NOMO-1 treated with dmso at 0.1 percent for 144 hours (cell line): ENCODE results near the gene BSG.

Source experiments
- DNase-seq: peaks from one replicate; lab custom pipeline; 2025; ENCODE audit not compliant: unreplicated experiment; lab: John Stamatoyannopoulos, UW

BSG gene

GRCh38 chr19:540867-541637 lies 31.3 kb upstream of the BSG start:
- DNase-seq: no peak

- DNase-seq: no peak
Observed at GRCh38 chr19:541699-542098, 30.7 kb upstream of the BSG start.

- DNase-seq: no peak
Observed at GRCh38 chr19:542173-542866, 30.1 kb upstream of the BSG start.

GRCh38 chr19:543910-544608 lies 28.3 kb upstream of the BSG start, which contains the start of gene GZMM:
TSS of gene GZMM (plus strand) at chr19:544053. CDS start at chr19:544072, 19 bp downstream.
- DNase-seq: no peak

DNA sequence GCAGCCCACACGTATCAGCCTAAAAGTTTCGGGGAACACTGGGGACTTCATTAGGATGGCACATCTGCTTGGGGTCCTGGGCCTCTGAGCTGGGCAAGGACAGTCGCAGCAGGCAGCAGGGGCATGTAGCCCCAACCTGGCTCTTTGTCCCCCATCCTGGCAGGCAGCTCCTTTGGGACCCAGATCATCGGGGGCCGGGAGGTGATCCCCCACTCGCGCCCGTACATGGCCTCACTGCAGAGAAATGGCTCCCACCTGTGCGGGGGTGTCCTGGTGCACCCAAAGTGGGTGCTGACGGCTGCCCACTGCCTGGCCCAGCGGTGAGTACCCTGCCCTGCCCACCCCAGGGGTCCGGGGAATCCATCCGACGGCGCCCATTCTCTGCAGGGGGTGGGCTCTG lies 25.3 kb upstream of the BSG start:
- DNase-seq: no peak

GRCh38 chr19:547836-548720 lies 24.3 kb upstream of the BSG start:
- DNase-seq: no peak

DNA sequence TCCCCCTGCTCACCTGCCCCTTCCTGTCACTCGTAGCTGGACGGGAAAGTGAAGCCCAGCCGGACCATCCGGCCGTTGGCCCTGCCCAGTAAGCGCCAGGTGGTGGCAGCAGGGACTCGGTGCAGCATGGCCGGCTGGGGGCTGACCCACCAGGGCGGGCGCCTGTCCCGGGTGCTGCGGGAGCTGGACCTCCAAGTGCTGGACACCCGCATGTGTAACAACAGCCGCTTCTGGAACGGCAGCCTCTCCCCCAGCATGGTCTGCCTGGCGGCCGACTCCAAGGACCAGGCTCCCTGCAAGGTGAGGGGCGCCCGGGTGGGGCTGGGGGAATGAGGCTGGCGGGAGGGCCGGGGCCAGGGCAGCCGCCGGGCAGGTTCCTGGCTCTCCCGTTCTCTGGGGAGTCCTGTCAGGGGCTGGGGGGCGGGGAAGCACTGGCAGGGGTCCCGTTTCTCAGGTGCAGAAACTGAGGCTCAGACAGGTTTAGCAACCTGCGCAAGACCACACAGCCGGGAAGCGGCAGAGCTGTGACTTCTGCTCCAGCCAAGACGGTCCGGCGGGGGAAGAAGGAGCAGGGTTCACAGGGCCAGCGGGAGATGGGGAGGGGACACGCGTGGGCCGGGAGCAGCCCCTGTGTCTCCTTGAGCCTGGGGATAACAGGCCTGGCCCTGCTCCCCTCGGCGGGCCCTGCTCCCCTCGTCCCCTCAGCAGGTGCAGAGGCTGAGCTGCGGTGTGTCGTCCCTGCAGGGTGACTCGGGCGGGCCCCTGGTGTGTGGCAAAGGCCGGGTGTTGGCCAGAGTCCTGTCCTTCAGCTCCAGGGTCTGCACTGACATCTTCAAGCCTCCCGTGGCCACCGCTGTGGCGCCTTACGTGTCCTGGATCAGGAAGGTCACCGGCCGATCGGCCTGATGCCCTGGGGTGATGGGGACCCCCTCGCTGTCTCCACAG lies 23.2 kb upstream of the BSG start:
- no peak for DNase-seq

- DNase-seq: no peak
Observed at GRCh38 chr19:554817-555216, 17.6 kb upstream of the BSG start.

DNA sequence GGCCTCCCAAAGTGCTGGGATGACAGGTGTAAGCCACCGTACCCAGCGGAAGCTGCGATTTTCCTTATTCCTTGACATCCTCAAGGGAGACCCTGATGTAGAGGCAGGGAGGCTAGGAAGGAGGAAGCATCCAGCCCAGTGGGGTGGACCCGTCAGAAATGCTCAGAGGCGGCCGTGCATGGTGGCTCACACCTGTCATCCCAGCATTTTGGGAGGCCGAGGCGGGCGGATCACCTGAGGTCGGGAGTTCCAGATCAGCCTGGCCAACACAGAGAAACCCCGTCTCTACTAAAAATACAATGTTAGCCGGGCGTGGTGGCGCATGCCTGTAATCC lies 17.0 kb upstream of the BSG start:
- DNase-seq: no peak

DNA sequence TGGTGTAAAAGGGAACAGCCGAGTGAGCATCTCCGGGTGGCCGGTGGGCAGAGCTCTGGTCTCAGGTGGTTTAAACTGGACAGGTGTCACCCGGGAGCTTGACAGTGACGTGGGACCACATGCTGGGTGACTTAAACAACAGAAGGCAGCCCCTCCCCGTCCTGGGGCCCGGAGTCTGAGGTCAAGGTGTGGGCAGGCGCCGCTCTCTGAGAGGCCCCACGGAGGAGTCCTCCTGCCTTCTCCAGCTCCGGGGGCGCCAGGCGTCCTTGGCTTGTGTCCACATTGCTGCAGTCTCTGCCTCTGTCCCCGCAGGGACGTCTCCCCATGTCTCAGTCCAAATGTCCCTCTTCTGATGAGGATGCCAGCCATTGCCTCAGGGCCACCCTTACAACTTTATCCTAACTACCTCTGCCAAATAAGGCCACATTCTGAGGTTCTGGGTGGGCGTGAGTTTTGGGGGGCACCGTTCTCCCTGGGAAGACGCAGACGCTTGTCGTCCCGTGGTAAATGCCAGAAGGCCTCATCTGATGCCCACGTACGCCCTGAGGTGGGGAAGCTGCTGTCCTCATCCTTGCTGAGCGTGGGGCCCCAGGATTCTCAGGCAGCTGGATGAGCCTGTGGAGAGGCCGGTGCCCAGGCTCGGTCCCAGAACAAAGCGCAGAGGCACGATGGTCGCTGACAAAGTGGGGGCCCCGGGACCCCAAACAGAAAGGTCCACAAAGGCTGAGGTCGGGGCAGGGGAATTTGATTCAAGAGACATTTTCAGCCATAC lies 15.6 kb upstream of the BSG start:
- DNase-seq: no peak

GRCh38 chr19:558770-559439 lies 13.5 kb upstream of the BSG start:
- DNase-seq: no peak

GRCh38 chr19:560121-560520 lies 12.3 kb upstream of the BSG start:
- DNase-seq: no peak

- peak; percentile 89 for DNase-seq
Observed at GRCh38 chr19:566403-566802, 6.0 kb upstream of the BSG start.

DNA sequence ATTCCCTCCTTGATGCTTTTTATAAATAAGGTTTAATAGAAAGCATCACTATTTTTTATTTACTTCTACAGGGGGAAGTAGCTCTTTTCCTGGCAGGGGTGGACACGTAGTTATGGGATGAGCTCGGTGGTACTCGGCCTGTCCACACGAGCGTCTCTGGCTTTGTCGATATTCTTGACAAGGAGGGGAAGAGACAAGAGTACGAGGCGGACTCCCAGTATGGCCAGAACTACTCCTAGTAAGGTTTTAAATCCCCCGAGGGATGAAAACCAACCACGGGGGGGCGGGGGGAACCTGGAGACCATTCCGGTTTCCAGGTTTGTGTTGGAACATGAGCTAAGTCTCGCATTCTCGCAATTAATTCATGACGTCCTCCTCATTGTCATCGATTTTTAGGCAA lies 5.6 kb upstream of the BSG start:
- no peak for DNase-seq

DNA sequence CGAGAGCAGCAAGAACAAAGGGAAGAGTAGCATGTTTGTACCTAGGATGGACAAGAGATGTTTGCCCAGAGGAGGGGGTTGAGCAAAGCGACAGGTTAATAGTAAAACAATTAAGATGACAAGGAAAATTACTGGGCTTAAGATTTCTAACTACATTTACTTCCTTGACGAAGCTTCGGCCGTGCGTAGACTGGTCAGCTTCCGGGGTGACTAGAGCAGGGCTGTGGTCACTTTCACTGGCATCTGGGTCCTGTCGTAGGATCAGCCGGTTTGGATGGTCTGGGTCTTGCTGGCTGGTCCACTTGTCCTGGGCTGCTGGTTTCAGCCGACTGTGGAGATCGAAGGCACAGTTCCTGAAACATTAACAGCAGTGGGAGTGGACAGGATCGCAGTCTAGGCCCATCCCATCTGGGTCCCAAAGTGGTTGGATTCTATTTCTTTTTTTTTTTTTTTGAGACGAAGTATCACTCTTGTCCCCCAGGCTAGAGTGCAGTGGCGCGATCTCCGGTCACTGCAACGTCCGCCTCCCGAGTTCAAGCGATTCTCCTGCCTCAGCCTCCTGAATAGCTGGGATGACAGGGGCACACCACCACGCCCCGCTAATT lies 5.0 kb upstream of the BSG start:
- DNase-seq: no peak

- DNase-seq: no peak
Observed at GRCh38 chr19:570251-570686, 2.1 kb upstream of the BSG start.

DNA sequence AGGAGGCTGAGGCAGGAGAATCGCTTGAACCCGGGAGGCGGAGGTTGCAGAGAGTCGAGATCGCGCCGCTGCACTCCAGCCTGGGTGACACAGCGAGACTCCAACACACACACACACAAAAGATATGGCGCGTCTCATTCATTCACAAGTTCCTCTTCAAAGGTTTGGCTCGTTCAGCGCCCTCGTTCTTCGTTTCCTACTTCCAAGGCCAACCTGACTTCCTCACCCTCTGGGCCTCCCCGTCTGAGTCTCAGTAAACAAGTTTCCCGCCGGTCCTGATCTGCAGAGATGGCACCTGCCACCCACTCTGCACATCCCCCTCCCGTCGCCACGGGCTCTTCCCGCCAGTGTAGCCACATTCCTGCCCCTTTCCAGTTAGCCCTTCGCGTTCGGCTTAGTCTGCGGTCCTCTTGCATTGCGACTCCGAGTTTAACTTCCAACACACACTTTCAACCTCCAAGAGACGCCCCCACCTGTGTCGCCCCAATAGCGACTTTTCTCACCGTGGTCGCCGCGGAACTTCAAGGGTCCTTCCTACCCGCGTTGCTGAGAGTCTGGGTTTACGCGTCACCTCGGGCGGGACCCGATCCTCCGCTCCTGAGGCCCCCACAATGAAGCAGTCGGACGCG lies 1.3 kb upstream of the BSG start:
- DNase-seq: peak; percentile 62

DNA sequence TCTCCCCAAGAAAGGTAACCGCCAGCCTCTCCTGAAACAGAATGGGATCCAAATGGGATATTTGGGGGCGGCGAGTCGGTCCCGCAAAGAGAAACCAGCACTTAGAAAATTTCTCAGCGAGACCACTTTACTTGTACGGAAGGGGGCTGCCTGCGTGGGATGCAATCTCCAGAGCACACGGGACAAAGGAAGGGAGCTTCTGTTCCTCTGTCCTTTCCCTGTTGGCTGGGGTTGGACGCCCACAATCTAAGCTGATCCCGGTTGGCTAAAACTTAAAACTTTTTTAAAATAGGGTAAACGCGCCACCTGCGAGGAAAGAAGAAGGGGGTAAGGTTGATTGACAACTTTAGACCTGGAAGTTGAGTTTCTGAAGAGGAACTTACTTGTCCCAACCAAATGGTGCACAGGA lies 826 bp upstream of the BSG start:
- DNase-seq: no peak
